Activated naive CD4-positive, alpha-beta T cell treated with anti-CD3 and anti-CD28 coated beads, Interleukin-2, amount 10 ng/mL, durations not matched to agents 7 days and 5 days (primary cell): Measurements from ENCODE around the gene PKDCC.
"Not testable (repeated sequence)": the region's sequence is repeated elsewhere in the genome, so short reads cannot be mapped to it uniquely, and the experiment has no call there.

Experiments
- CTCF ChIA-PET: fragments of 350-600 bp; sonication (Branson Sonifier 250); formaldehyde crosslinking; loops from one replicate; lab custom pipeline; 2021; ENCODE audit warnings: antibody characterized with exemption; lab: Charles Lee
- DNase-seq: peaks from one replicate; pipeline ENCODE4 v3.0.0-alpha.2; 2020
- H3K27ac Mint-ChIP-seq: one replicate; pipeline ENCODE4 v1.8.0; 2021; ENCODE audit warnings: mild to moderate bottlenecking, moderate library complexity, mixed read lengths
- H3K27me3 Mint-ChIP-seq: one replicate; pipeline ENCODE4 v1.8.0; 2021; ENCODE audit warnings: mild to moderate bottlenecking, mixed read lengths
- H3K36me3 Mint-ChIP-seq: one replicate; pipeline ENCODE4 v1.8.0; 2021; ENCODE audit warnings: mixed read lengths
- H3K4me1 Mint-ChIP-seq: one replicate; pipeline ENCODE4 v1.8.0; 2021; ENCODE audit warnings: mixed read lengths
- H3K4me3 Mint-ChIP-seq: one replicate; pipeline ENCODE4 v1.8.0; 2021; ENCODE audit warnings: mild to moderate bottlenecking, moderate library complexity, mixed read lengths
- H3K9me3 Mint-ChIP-seq: one replicate; pipeline ENCODE4 v1.8.0; 2021; ENCODE audit warnings: mixed read lengths

The PKDCC gene

DNA sequence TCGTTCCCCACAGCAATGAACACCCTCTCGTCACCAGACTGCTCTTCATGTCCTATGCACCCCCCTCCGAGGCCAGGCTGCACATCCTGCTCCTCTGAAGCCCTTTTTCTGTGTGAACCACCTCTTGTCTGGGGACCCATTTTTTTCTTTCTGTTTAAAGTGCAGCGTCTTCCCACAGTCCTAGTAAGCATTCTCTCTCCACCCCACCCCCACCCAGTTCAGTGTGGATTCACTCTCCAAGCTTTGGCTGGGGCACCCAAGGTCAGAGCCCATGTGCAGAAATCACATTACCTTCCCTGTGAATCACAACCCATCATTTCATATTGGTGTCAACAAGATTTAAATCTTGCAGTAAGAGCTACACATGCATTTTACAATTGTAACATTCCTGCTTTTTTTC is 26.4 kb upstream of the PKDCC start:
- Mint-ChIP-seq H3K36me3 (no peaks in the 10 kb centered on the region), H3K9me3 (peaks cover 2% of the 10 kb centered on the region), H3K27me3 (peaks cover 34% of the 10 kb centered on the region), H3K27ac (no peak overlapping the region), H3K4me3 (no peak overlapping the region), H3K4me1 (no peaks in the 10 kb centered on the region)
- no peak for DNase-seq
- CTCF ChIA-PET: no interaction called here

DNA sequence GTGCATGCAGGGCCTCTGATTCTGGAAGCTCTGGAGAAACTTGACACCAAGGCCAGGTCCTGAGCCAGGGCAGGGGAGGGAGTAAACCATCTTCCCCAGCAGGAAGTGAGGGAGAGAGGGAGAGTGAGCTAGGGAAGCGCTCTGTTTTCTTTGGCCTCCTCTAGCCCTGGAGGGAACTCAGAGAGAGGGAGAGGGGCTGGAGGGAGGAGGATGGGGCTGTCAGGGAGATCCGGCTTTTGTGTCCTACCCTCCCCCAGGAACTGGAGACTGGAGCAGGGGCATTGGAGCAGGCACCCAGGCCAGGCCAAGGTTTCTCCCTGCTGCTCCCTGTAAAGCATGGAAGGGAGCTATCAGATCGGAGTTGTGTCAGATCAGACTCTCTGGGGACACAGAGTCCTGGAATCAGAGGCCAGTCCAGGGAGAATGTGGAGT is 22.7 kb upstream of the PKDCC start:
- no peaks in the 10 kb centered on the region for H3K9me3 Mint-ChIP-seq
- no peak overlapping the region for H3K27ac Mint-ChIP-seq
- CTCF ChIA-PET: no interaction called here
- no peak overlapping the region for H3K4me3 Mint-ChIP-seq
- H3K27me3 Mint-ChIP-seq: peaks cover 33% of the 10 kb centered on the region
- DNase-seq: no peak
- H3K4me1 Mint-ChIP-seq: no peaks in the 10 kb centered on the region
- no peaks in the 10 kb centered on the region for H3K36me3 Mint-ChIP-seq

DNA sequence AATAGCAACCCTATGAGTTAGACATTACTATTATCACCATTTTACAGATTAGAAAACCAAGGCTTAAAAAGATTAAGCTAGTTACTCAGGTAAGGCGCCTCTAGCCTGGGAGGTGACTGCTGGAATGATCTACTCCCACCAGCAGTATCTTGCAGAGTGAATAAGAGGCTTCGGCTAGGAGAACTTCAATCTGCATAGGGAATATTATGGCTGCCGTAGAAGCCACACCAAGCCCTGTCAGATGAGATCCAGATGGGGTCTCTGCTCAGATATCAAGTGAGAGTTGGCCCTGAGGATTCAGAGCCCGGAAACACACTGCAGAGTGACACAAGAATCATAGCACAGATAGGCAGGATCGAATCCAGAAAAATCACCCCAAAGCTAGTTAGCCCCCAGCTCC is 21.5 kb upstream of the PKDCC start:
- no peak overlapping the region for H3K4me3 Mint-ChIP-seq

DNA sequence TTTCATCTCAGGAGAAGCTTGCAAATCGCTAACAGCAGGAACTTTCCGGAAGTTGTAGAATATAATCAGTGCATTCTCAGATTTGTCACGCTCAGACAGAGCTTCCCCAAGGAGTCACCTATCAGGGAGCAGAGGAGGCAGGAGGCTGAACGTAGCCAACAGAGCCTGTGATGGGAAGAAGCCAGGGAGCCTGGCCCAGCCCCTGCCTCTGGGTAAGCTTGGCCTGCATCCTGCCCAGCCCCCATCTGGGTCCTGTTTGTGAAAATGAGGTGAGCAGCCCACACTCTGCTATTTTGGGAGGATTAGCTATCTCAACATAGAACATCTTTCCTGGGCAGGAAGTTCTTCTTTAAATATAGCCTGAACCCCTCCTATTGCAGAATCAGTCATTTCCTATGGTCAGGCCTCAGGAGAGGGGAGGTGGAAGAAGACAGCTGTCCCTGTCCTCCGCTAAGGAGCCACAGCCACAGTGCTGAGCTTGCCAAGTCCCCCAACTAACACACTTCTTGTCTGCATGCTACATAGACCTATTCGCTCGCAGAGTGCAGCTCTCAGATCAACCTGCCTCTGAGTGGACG is 19.2 kb upstream of the PKDCC start:
- H3K27ac Mint-ChIP-seq: no peak overlapping the region
- no peak overlapping the region for H3K4me3 Mint-ChIP-seq
- no peaks in the 10 kb centered on the region for H3K4me1 Mint-ChIP-seq
- no peaks in the 10 kb centered on the region for H3K9me3 Mint-ChIP-seq
- DNase-seq: no peak
- peaks cover 41% of the 10 kb centered on the region for H3K27me3 Mint-ChIP-seq
- CTCF ChIA-PET: no interaction called here
- no peaks in the 10 kb centered on the region for H3K36me3 Mint-ChIP-seq

More for the DNA sequence above, 21.5 kb upstream of the PKDCC start:
- Mint-ChIP-seq H3K9me3 (no peaks in the 10 kb centered on the region), H3K27me3 (peaks cover 41% of the 10 kb centered on the region), H3K27ac (no peak overlapping the region), H3K36me3 (no peaks in the 10 kb centered on the region), H3K4me1 (no peaks in the 10 kb centered on the region)
- CTCF ChIA-PET: no interaction called here
- DNase-seq: no peak

DNA sequence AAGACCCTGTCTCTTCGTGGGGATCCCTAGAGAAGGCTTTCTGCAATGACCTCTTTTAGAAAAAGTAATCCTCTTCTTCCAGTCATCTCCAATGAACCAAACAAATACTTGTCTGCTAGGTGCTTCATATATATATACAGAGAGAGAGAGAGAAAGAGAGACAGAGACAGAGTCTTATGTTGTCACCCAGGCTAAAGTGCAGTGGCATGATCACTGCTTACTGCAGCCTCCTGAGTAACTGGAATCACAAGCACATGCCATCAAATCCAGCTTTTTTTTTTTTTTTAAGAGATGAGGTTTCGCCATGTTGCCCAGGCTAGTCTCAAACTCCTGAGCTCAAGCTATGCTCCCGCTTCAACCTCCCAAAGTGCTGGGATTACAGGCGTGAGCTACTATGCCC is 18.6 kb upstream of the PKDCC start:
- peaks cover 38% of the 10 kb centered on the region for H3K27me3 Mint-ChIP-seq
- H3K4me3 Mint-ChIP-seq: no peak overlapping the region
- CTCF ChIA-PET: no interaction called here
- no peaks in the 10 kb centered on the region for H3K36me3 Mint-ChIP-seq
- no peak for DNase-seq
- no peak overlapping the region for H3K27ac Mint-ChIP-seq
- no peaks in the 10 kb centered on the region for H3K9me3 Mint-ChIP-seq
- H3K4me1 Mint-ChIP-seq: no peaks in the 10 kb centered on the region

DNA sequence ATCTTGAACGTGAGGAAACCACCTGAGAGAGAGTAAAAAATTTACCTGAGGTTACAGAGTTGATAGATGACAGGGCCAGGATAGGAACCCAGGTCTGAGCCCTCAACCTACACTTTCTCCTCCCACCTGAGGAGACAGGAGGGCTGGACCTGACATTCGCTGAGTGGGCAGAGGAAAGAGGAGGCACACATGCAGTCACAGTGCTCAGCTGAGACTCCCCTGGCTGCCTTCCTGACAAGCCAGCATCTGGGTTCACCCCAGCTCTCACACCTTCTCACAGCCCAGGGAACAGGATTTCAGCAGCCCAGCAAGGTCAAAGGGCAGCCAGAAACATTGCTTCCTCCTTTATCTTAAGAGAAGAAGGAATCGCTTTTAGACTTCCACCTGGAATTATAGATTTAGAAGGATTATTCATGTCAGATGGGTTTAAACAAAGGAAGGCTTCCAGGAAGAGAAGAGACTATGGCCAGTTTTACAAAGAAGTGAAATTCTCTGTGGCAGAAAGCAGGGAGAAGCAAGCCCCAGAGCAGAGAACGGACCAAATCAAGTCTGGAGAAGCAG is 18.1 kb upstream of the PKDCC start:
- Mint-ChIP-seq H3K27me3 (peaks cover 34% of the 10 kb centered on the region), H3K36me3 (no peaks in the 10 kb centered on the region), H3K4me1 (no peaks in the 10 kb centered on the region), H3K9me3 (no peaks in the 10 kb centered on the region), H3K4me3 (no peak overlapping the region), H3K27ac (no peak overlapping the region)
- no peak for DNase-seq
- CTCF ChIA-PET: no interaction called here

DNA sequence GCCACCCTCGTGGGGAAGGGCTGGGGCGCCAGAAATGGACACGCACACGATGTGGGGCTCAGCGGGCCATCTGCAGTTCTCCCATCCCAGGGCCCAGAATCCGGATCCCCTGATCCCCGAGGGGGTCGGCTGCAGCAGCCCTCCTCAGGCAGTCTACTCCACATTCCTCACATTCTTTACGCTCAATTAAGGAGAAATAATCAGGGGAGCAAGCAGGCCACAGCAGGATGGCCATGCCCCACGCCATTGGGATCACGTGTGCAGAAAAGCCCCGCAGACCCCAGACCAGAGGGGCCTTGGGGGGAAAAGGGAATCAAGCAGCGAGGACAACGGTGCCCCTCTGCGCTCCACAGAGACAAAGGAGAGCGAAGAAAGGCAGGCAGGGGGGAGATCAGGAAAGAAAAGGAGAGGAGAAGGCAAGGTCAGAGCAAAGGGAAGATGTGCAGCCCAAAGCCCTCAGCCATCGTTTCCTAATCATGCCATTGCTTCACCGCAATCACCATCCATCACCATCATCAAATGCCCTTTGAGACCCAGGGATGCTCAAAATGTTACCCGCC is 17.5 kb upstream of the PKDCC start:
- CTCF ChIA-PET: no interaction called here
- H3K27me3 Mint-ChIP-seq: peaks cover 29% of the 10 kb centered on the region

DNA sequence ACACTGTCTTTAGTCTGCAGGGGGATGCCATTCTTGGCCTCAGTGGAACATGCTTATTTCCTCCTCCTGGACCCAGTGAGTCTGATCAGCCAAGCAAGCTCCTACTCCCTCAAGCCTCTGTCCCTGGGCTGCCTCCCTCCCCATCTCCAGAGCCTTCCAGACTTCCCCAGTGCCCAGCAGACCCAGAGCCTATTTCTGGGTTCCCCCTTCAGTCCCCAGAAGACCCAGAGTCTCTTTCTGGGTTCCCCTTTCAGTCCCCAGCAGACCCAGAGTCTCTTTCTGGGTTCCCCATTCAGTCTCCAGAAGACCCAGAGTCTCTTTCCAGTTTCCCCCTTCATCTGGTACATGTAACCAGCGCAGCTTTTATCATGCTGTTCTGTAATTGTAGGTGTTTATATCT is 17.0 kb upstream of the PKDCC start:
- no peaks in the 10 kb centered on the region for H3K4me1 Mint-ChIP-seq
- H3K9me3 Mint-ChIP-seq: no peaks in the 10 kb centered on the region
- H3K36me3 Mint-ChIP-seq: no peaks in the 10 kb centered on the region
- peaks cover 25% of the 10 kb centered on the region for H3K27me3 Mint-ChIP-seq
- H3K4me3 Mint-ChIP-seq: no peak overlapping the region
- CTCF ChIA-PET: no interaction called here
- no peak for DNase-seq
- H3K27ac Mint-ChIP-seq: no peak overlapping the region

More for the DNA sequence above, 17.5 kb upstream of the PKDCC start:
- Mint-ChIP-seq H3K36me3 (no peaks in the 10 kb centered on the region), H3K9me3 (no peaks in the 10 kb centered on the region), H3K27ac (no peak overlapping the region), H3K4me1 (no peaks in the 10 kb centered on the region), H3K4me3 (no peak overlapping the region)
- DNase-seq: no peak

DNA sequence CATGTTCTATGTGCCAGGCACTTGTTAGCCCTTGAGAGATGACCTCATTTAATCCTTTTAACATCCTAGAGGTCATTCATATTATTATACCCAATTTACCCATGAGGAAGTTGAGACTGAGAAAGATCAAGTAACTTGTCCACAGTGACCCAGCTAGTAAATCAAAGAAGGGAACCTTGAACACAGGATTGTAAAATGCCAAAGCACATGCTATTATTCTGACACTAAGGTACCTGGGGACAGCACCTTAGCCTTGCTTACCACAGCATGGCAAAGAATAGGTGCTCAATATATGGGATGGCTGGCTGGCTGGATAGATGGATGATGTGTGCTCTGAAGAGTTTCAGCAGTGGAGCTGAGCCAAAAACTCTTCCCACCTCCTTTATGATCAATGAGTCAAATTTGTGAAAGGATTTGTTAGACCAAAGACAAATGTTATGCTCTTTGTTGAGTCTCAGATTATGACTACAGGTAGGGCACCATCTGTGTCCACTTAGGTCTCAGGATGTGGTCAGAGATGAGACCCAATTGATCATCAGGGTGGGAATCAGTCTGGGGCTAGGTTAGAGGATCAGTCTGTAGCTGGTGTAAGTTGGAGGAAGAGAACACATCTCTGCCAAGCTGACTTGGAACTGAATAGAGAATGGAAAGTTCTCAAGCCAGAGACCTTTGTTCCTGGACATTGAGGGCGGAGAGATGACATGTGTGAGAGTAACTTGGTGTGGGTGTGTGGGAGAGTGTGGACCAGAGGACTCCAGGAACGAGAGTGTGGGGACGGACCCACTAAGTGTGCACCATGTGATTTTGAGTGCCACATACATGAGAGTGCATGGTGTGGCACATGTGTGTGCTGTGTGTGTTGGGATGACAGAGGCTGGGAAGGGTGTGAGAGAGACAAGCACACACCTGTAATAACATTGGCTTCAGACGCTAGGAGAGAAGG is 16.3 kb upstream of the PKDCC start:
- DNase-seq: no peak
- H3K9me3 Mint-ChIP-seq: no peaks in the 10 kb centered on the region
- H3K27me3 Mint-ChIP-seq: peaks cover 23% of the 10 kb centered on the region
- no peak overlapping the region for H3K27ac Mint-ChIP-seq
- H3K4me3 Mint-ChIP-seq: no peak overlapping the region
- no peaks in the 10 kb centered on the region for H3K4me1 Mint-ChIP-seq
- CTCF ChIA-PET: no interaction called here
- no peaks in the 10 kb centered on the region for H3K36me3 Mint-ChIP-seq

DNA sequence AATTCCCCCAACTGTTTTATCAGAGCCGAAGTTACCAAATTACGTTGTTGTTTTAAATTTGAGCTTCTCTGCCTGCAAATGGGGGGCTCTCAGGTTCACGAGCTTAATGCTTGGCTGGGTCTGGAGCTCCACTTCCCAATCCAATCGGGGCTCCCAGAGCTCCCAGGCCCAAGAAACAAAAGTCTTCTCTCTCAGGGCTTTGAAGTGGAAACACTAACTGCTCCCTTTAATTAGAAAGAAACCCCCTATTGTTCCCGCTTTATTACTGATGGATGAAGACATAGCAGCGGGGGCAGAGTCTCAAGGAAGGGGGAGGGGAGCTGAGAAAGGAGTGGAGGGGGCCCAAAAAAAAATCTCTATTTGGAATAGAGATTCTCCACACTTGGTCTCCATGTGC is 15.6 kb upstream of the PKDCC start:
- H3K9me3 Mint-ChIP-seq: no peaks in the 10 kb centered on the region
- no peaks in the 10 kb centered on the region for H3K4me1 Mint-ChIP-seq
- no peak overlapping the region for H3K4me3 Mint-ChIP-seq
- H3K27me3 Mint-ChIP-seq: peaks cover 23% of the 10 kb centered on the region
- CTCF ChIA-PET: no interaction called here
- H3K36me3 Mint-ChIP-seq: no peaks in the 10 kb centered on the region
- H3K27ac Mint-ChIP-seq: no peak overlapping the region
- no peak for DNase-seq

DNA sequence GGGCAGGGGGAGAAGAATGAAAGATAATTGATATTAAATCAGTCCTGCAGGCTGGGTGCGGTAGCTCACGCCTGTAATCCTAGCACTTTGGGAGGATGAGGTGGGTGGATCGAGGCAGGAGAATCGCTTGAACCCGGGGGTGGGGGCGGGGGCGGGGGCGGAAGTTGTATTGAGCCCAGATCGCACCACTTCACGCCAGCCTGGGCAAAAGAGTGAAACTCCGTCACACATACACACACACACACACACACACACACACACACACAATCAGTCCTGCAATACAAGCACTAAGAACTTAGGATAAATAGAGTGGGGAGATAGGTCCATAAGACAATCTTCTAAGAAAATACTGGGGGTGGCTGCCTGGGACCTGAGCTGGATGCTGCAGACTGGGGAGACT is 15.1 kb upstream of the PKDCC start:
- CTCF ChIA-PET: no interaction called here
- no peaks in the 10 kb centered on the region for H3K36me3 Mint-ChIP-seq

DNA sequence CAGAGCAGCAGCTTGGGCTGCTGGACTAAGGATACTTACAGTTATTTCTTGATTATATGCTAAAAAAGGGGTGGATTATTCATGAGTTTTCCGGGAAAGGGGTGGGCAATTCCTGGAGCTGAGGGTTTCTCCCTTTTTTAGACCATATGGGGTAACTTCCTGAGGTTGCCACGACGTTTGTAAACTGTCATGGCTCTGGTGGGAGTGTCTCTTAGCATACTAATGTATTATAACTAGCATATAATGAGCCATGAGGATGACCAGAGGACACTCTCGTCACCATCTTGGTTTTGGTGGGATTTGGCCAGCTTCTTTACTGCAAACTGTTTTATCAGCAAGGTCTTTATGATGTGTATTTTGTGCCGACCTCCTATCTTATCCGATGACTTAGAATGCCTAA is 13.7 kb upstream of the PKDCC start:
- H3K9me3 Mint-ChIP-seq, H3K4me3 Mint-ChIP-seq, DNase-seq, H3K4me1 Mint-ChIP-seq, H3K36me3 Mint-ChIP-seq, CTCF ChIA-PET, H3K27ac Mint-ChIP-seq: not testable (repeated sequence)
- H3K27me3 Mint-ChIP-seq: peaks cover 18% of the 10 kb centered on the region

More for the DNA sequence above, 15.1 kb upstream of the PKDCC start:
- no peak overlapping the region for H3K4me3 Mint-ChIP-seq
- no peaks in the 10 kb centered on the region for H3K9me3 Mint-ChIP-seq
- H3K27me3 Mint-ChIP-seq: peaks cover 23% of the 10 kb centered on the region
- DNase-seq: no peak
- H3K4me1 Mint-ChIP-seq: no peaks in the 10 kb centered on the region
- no peak overlapping the region for H3K27ac Mint-ChIP-seq

DNA sequence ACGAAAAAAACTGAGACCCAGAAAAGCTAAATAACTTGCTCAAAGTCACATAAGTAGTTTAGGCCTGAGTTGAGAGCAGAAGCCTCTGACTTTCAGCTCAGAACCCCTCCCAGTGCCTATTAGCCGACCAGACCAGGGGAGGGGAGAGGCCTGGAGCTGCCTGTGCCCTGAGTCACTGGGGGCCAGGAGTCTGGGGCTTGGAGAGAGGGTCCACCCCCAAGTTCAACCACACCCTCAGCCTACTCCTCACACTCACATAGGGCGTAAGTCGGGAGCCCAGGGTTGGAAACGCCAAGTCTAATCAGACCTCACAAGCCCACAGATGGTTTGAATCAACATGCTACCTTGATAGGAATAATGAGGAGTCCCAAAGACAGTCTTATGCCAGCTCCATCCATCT is 12.6 kb upstream of the PKDCC start:
- Mint-ChIP-seq H3K27me3 (peaks cover 19% of the 10 kb centered on the region), H3K27ac (no peak overlapping the region), H3K4me3 (no peak overlapping the region), H3K36me3 (no peaks in the 10 kb centered on the region), H3K9me3 (no peaks in the 10 kb centered on the region), H3K4me1 (no peaks in the 10 kb centered on the region)
- DNase-seq: no peak
- CTCF ChIA-PET: no interaction called here

DNA sequence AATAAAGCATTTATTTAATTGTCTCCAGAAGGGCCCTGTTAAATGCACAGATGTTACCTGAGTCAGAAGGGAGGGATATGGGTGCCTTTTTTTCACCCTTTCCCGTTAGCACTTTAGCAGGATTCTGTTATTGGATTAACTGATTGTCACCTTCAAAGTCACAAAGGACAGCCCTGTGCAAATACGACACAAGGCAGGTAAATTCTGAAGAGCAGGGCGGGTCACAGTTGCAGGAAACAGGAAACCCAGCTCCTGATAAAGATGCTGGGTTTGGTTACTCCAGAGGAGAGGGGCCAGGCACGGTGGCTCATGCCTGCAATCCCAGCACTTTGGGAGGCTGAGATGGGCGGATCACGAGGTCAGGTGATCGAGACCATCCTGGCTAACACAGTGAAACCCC is 11.4 kb upstream of the PKDCC start:
- H3K27me3 Mint-ChIP-seq: peaks cover 19% of the 10 kb centered on the region
- CTCF ChIA-PET: no interaction called here
- H3K9me3 Mint-ChIP-seq: no peaks in the 10 kb centered on the region
- H3K4me3 Mint-ChIP-seq: no peak overlapping the region
- H3K4me1 Mint-ChIP-seq: no peaks in the 10 kb centered on the region
- H3K36me3 Mint-ChIP-seq: no peaks in the 10 kb centered on the region
- H3K27ac Mint-ChIP-seq: no peak overlapping the region
- no peak for DNase-seq
